GOT3 (cell line): ENCODE results near the gene CIRBP.
A peak's percentile ranks its signal among the peaks of the same experiment; 100 is the strongest.

ENCODE experiments used
- DNase-seq: peaks from one replicate; lab custom pipeline; 2025; ENCODE audit warnings: mixed read lengths; lab: John Stamatoyannopoulos, UW

Gene CIRBP

GRCh38 chr19:1255186-1256161, 13.7 kb upstream of the CIRBP start:
- DNase-seq, result no peak

DNA sequence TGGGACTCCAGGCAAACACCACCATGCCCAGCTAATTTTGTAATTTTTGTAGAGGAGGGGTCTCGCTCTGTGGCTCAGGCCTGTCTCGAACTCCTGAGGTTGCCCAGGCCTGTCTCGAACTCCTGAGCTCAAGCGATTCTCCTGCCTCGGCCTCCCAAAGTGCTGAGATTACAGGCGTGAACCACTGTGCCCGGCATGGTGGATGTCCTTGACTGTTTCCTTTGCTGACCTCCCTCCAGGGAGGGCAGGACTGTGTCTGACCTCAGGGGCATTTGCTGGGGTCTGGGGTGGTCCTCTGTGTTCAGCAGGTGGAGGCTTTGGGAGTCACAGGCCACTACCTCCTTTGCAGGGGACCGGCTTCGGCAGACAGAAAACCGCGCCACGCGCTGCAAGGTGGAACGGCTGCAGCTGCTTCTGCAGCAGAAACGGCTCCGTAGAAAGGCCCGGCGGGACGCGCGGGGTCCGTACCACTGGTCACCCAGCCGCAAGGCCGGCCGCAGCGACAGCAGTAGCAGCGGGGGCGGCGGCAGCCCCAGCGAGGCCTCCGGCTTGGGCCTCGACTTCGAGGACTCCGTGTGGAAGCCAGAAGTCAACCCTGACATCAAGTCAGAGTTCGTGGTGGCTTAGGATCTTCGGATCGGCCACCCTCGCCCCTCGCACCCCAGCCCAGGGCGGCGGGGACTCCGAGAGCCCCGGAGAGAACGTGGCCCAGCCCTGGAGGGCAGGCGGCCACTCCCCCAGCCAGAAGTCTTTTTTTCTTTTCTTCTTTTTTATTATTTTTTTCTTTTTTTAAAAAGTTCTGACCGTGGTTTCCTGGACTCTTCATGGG, 12.3 kb upstream of the CIRBP start:
- no peak for DNase-seq

GRCh38 chr19:1257475-1258162, 11.5 kb upstream of the CIRBP start:
- no peak for DNase-seq

DNA sequence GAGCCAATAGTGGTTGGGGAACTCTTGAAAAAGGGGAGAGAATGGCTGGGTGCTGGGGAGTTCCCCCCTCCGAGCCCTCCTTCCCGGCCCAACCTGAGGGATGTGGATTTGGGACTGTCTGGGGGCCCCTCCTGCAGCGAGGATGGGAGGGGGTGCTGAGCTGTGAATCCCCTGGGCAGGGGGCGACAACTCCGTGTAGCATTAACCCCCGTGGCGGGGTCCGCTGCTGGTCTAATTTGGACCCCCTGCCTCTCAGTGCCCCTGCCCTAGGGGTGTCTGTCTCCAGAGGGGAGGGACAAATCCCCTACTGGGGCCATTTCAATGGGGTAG, 11.0 kb upstream of the CIRBP start:
- no peak for DNase-seq

- DNase-seq, result no peak
Observed at GRCh38 chr19:1258707-1259205, 10.4 kb upstream of the CIRBP start.

DNA sequence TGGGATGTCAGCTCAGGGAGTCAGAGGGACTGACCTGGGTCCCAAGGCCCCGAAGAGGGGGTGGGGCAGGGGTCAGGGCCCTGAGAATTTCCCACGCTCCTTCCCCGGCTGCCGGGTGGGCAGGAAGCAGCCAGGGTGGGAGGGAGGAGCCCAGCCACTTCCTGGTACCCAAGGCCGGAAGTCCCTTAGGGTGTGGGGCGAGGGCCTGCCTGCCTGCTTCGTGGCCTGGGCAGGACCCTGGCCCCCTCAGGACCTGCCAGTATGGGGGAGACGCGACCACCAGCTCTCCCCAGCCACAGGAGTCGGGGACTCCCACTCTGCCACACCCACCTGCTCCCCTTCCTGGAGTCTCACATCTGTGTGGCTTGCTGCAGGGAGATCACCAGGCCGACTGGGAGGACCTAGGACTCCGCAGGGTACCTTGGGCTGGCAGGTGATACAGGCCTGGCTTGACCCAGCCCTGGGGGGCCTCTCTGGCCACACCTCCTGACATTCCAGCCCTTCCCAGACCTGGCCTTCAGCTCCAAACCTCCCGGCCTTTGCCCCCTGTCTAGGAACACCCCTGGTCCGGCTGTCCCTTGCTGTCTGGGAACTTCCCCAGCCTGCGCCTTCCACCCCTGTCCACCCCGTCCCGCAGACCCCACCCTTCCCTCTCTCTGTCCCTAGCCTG, 9.8 kb upstream of the CIRBP start:
- DNase-seq, result no peak

DNA sequence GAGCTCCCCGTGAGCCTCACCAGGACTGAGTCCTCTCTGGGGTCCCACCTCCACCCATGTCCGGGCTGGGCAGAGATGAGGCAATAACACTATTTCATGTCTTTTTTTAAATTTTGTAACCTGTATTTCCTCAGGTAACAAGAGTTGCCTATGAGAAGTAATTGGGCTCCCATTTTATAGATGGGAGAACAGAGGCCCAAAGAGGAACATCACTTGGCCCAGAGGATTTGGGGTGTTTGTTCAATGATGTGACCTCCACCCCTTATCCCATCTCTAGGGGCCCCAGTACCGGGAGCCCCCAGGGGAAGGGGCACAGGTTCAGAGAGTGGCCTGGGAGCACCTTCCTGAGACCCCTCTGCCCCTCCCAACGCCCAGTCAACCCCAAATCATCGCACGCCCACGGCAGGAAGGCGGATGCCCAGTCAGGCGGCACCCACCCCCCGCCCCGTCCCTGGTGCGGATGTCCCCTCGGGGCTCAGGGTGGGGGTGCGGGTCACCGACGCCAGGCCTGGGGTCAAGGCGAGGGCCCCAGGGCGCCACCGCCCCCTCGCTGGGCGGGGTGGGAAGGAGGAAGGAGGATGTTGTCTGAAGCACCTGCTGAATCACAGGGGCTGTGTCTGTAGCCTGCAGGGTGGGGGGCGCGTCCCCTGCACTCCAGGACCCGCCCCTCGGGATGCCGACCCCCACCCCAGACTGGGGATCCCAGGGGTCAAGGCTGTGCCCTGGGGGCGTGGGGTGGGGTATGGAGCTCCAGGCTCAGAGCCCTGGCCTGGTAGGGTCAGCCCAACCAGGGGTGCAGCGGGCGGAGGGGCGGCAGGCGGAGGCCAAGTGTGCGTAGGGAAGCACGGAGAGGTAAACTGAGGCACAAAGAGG, 9.0 kb upstream of the CIRBP start:
- DNase-seq, result no peak

- peak; percentile 89 for DNase-seq
Observed at GRCh38 chr19:1260749-1261537, 8.2 kb upstream of the CIRBP start.

- no peak for DNase-seq
Observed at GRCh38 chr19:1261538-1261797, 7.7 kb upstream of the CIRBP start.

GRCh38 chr19:1261798-1262622, 7.1 kb upstream of the CIRBP start:
- DNase-seq, result no peak

DNA sequence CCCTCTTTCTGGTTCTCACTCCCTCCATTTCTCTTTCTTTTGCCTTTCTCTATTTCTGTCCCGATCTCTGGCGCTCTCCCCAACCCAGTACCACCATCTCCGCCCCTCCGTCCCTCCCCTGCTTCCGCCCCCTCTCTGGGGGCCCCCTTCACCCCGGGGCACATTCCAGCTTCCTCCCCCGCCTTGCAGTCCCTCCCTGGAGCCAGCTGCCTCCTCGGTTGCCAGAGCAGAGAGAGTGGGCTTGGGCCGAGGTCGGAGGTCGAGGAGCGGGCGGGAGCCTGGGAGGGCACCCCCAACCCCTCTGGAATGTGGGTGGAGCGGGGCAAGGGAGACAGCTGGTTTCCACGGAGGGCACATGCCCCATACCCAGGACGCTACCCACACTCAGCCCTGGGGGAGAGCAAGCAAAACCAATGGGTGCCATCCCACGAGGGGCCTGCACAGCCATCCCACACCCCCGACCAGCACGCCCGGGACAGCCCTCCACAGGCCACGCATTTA, 6.5 kb upstream of the CIRBP start:
- no peak for DNase-seq

DNA sequence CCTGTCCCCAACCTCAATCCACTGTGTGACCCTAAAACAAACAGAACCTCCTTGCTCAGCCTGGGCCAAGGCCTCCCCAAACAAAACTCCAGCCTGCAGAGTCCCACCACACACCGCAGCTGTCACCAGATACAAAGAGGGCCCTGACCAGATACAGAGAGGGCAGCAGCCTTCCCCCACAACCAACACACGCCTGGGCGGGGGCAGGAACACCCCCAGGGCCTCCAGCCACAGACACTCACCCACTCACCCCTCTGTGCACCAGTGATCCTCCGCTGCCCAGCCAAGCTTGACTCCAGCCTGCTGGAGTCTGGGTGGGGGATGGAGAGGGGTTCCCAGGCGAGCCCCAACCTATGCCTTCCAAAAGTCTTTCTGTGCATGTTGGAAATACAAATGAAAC, 5.9 kb upstream of the CIRBP start:
- no peak for DNase-seq

GRCh38 chr19:1264801-1265614, 4.1 kb upstream of the CIRBP start:
- peak; percentile 91 for DNase-seq

- DNase-seq, result peak; percentile 91
Observed at GRCh38 chr19:1265615-1266128, 3.5 kb upstream of the CIRBP start.

DNA sequence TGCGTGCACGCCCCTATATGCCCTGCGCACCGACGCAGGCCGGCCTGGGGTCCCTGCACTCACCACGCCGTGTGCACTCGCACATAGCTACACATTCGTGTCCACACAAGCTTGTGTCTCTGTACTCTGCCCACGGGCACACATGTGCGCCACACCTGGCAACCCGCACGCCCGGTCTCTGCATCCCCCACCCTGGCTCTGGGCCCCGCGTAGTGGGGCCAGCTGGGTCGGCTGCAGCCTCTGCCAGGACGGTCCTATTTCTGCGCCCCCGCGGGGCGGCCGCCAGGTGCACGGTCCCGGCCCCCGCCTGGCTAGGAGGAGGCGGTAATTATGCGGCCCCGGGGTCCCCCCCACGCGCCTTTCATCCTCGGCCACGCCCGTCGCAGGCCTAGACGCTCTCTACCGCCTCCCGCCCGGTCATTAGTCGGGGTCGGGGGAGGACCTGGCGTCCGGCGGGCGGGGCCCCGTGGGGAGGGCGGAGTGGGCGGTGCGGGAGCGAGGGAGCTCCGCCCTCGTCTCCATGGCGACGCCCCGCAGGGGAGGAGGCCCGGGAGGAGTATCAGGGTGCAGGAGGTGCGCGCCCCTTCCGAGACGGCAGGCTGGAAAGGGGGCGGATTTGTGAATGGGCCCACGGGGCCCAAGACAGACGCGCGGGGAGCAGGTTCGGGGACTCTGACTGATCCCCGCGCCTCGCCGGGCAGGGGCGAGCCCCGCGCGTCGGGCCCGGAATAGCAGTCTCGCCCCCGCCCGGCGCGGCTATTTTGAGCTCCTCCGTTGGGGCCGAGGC, 2.8 kb upstream of the CIRBP start:
- DNase-seq, result peak; percentile 68

DNA sequence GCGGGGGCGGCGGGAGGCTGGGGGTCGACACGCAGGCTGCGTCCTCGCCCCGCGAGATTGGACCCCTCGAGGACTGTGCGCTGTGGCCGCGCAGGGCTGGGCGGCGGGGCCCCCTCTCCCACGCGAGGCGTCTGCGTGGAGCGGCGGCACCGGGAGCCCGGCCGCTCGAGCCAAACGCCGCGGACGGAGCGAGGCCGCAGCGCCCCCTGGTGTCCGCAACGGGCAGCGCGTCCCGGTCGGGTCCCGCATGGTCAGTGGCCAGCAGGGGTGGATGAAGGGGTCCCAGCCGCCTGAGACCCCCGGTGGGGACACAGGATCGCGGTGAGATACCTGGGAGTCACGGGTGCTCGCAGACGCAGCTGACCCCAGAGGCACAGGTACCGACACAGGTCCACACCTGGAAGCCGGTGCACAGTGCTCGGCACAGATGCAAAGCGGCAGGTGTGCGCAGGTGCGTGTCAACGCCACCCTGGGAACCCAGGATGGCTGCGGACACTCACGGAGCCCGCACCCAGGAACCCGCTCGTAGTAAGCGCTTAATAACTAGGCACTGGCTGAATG, 2.1 kb upstream of the CIRBP start:
- peak; percentile 66 for DNase-seq
